Stimulated activated effector memory CD8-positive, alpha-beta T cell treated with anti-CD3 and anti-CD28 coated beads, Interleukin-12 subunit alpha, Interleukin-12 subunit beta, amount 100 ng/mL, for 72 hours (primary cell): Measurements from ENCODE around the gene MYO5A.

ENCODE experiments used
- ATAC-seq: fragments of 150-1000 bp; cut with Tn5 transposase; 2 replicates; pipeline ENCODE4 v1.10.0; 2021
- DNase-seq, 2 donors: peaks; one replicate each; pipeline ENCODE4 v3.0.0; 2021 to 2022; ENCODE audit warnings: low spot score in 2 of 2
- H3K27ac Mint-ChIP-seq: one replicate; pipeline ENCODE4 v1.8.0; 2022; ENCODE audit warnings: mild to moderate bottlenecking, mixed read lengths
- H3K36me3 Mint-ChIP-seq: one replicate; pipeline ENCODE4 v1.8.0; 2022; ENCODE audit warnings: mild to moderate bottlenecking, mixed read lengths
- H3K4me1 Mint-ChIP-seq: one replicate; pipeline ENCODE4 v1.8.0; 2022; ENCODE audit warnings: mixed read lengths
- H3K4me3 Mint-ChIP-seq: one replicate; pipeline ENCODE4 v1.8.0; 2022; ENCODE audit warnings: mild to moderate bottlenecking, mixed read lengths
- H3K9me3 Mint-ChIP-seq: one replicate; pipeline ENCODE4 v1.8.0; 2022; ENCODE audit warnings: mixed read lengths

The MYO5A gene

GRCh38 chr15:52369455-52369854 lies 159.2 kb downstream of the MYO5A start:
- H3K4me1 Mint-ChIP-seq, result no peaks in the 10 kb centered on the region
- no peak overlapping the region for H3K4me3 Mint-ChIP-seq
- ATAC-seq (no peak), DNase-seq (no peak)
- no peak overlapping the region for H3K27ac Mint-ChIP-seq
- no peaks in the 10 kb centered on the region for H3K9me3 Mint-ChIP-seq
- H3K36me3 Mint-ChIP-seq, result peaks cover 91% of the 10 kb centered on the region

- no peak overlapping the region for H3K4me3 Mint-ChIP-seq
- ATAC-seq (no peak), DNase-seq (no peak)
- no peaks in the 10 kb centered on the region for H3K4me1 Mint-ChIP-seq
- no peaks in the 10 kb centered on the region for H3K9me3 Mint-ChIP-seq
- peaks cover 91% of the 10 kb centered on the region for H3K36me3 Mint-ChIP-seq
- peak overlapping the region; percentile 21 for H3K27ac Mint-ChIP-seq
Observed at GRCh38 chr15:52369030-52369429, 159.7 kb downstream of the MYO5A start.

GRCh38 chr15:52368402-52368801 lies 160.3 kb downstream of the MYO5A start:
- no peak for ATAC-seq
- Mint-ChIP-seq H3K27ac (peak overlapping the region; percentile 21), H3K9me3 (no peaks in the 10 kb centered on the region), H3K36me3 (peaks cover 97% of the 10 kb centered on the region), H3K4me1 (no peaks in the 10 kb centered on the region), H3K4me3 (no peak overlapping the region)
- no peak for DNase-seq

- Mint-ChIP-seq H3K4me1 (no peaks in the 10 kb centered on the region), H3K4me3 (no peak overlapping the region), H3K9me3 (no peaks in the 10 kb centered on the region), H3K36me3 (peaks cover 52% of the 10 kb centered on the region), H3K27ac (peak overlapping the region; percentile 7)
- ATAC-seq, result no peak
- no peak for DNase-seq
Observed at GRCh38 chr15:52362497-52362896, 166.2 kb downstream of the MYO5A start.

- Mint-ChIP-seq H3K4me1 (no peaks in the 10 kb centered on the region), H3K9me3 (no peaks in the 10 kb centered on the region), H3K4me3 (no peak overlapping the region), H3K36me3 (peaks cover 52% of the 10 kb centered on the region), H3K27ac (peak overlapping the region; percentile 4)
- ATAC-seq, result no peak
- no peak for DNase-seq
Observed at GRCh38 chr15:52361975-52362494, 166.6 kb downstream of the MYO5A start.

- Mint-ChIP-seq H3K4me1 (no peaks in the 10 kb centered on the region), H3K4me3 (no peak overlapping the region), H3K27ac (peak overlapping the region; percentile 4), H3K9me3 (no peaks in the 10 kb centered on the region), H3K36me3 (peaks cover 48% of the 10 kb centered on the region)
- ATAC-seq, result no peak
- no peak for DNase-seq
Observed at GRCh38 chr15:52361494-52361893, 167.2 kb downstream of the MYO5A start.

- Mint-ChIP-seq H3K9me3 (no peaks in the 10 kb centered on the region), H3K27ac (peak overlapping the region; percentile 4), H3K36me3 (peaks cover 38% of the 10 kb centered on the region), H3K4me1 (no peaks in the 10 kb centered on the region), H3K4me3 (no peak overlapping the region)
- no peak for DNase-seq
- no peak for ATAC-seq
Observed at GRCh38 chr15:52360229-52361203, 168.2 kb downstream of the MYO5A start.

- Mint-ChIP-seq H3K4me1 (no peaks in the 10 kb centered on the region), H3K27ac (no peak overlapping the region), H3K4me3 (no peak overlapping the region), H3K36me3 (peaks cover 31% of the 10 kb centered on the region), H3K9me3 (no peaks in the 10 kb centered on the region)
- no peak for ATAC-seq
- DNase-seq, result no peak
Observed at GRCh38 chr15:52359722-52360121, 169.0 kb downstream of the MYO5A start.

- no peak for DNase-seq
- Mint-ChIP-seq H3K27ac (no peak overlapping the region), H3K4me3 (no peak overlapping the region), H3K36me3 (peaks cover 13% of the 10 kb centered on the region), H3K9me3 (no peaks in the 10 kb centered on the region), H3K4me1 (no peaks in the 10 kb centered on the region)
- no peak for ATAC-seq
Observed at GRCh38 chr15:52357949-52358348, 170.7 kb downstream of the MYO5A start.

- ATAC-seq, result no peak
- Mint-ChIP-seq H3K4me1 (no peaks in the 10 kb centered on the region), H3K4me3 (no peak overlapping the region), H3K9me3 (no peaks in the 10 kb centered on the region), H3K27ac (no peak overlapping the region), H3K36me3 (peaks cover 55% of the 10 kb centered on the region)
- no peak for DNase-seq
Observed at GRCh38 chr15:52352086-52352485, 176.6 kb downstream of the MYO5A start.

- Mint-ChIP-seq H3K36me3 (peaks cover 54% of the 10 kb centered on the region), H3K9me3 (no peaks in the 10 kb centered on the region), H3K4me1 (no peaks in the 10 kb centered on the region), H3K4me3 (no peak overlapping the region), H3K27ac (no peak overlapping the region)
- ATAC-seq (no peak), DNase-seq (no peak)
Observed at GRCh38 chr15:52351206-52351908, 177.3 kb downstream of the MYO5A start.

- no peaks in the 10 kb centered on the region for H3K4me1 Mint-ChIP-seq
- no peak overlapping the region for H3K4me3 Mint-ChIP-seq
- no peaks in the 10 kb centered on the region for H3K9me3 Mint-ChIP-seq
- no peak for DNase-seq
- ATAC-seq, result no peak
- no peak overlapping the region for H3K27ac Mint-ChIP-seq
- peaks cover 62% of the 10 kb centered on the region for H3K36me3 Mint-ChIP-seq
Observed at GRCh38 chr15:52350423-52350822, 178.3 kb downstream of the MYO5A start.

GRCh38 chr15:52349052-52349700 lies 179.5 kb downstream of the MYO5A start:
- no peaks in the 10 kb centered on the region for H3K9me3 Mint-ChIP-seq
- H3K36me3 Mint-ChIP-seq, result peaks cover 72% of the 10 kb centered on the region
- no peak overlapping the region for H3K4me3 Mint-ChIP-seq
- no peak for ATAC-seq
- H3K4me1 Mint-ChIP-seq, result peaks cover 5% of the 10 kb centered on the region
- H3K27ac Mint-ChIP-seq, result peak overlapping the region; percentile 43
- DNase-seq, result no peak

- no peak for DNase-seq
- H3K36me3 Mint-ChIP-seq, result peaks cover 73% of the 10 kb centered on the region
- no peak for ATAC-seq
Observed at GRCh38 chr15:52348056-52348745, 180.5 kb downstream of the MYO5A start.

GRCh38 chr15:52344592-52344991 lies 184.1 kb downstream of the MYO5A start:
- DNase-seq (no peak), ATAC-seq (no peak)
- Mint-ChIP-seq H3K4me1 (peaks cover 7% of the 10 kb centered on the region), H3K27ac (peak overlapping the region; percentile 32), H3K36me3 (peaks cover 69% of the 10 kb centered on the region), H3K4me3 (no peak overlapping the region), H3K9me3 (no peaks in the 10 kb centered on the region)

More at GRCh38 chr15:52348056-52348745, 180.5 kb downstream of the MYO5A start:
- peak overlapping the region; percentile 81 for H3K27ac Mint-ChIP-seq
- no peaks in the 10 kb centered on the region for H3K9me3 Mint-ChIP-seq
- H3K4me3 Mint-ChIP-seq, result no peak overlapping the region
- peaks cover 7% of the 10 kb centered on the region for H3K4me1 Mint-ChIP-seq
